CD14-positive monocyte (primary cell): ENCODE measurements around the gene BSND. TPM values are rescaled to one million over a fixed set of nuclear protein-coding genes. Genes with fewer than 3 reads are reported as not detected.
A peak's percentile ranks its signal among the peaks of the same experiment; 100 is the strongest.

Experiments used
- DNase-seq, 3 donors: peaks; one replicate each; pipeline ENCODE4 v3.0.0-alpha.2; 2011 to 2022
- H2AFZ ChIP-seq: 2 replicates; pipeline ENCODE4 v1.6.0; 2012; ENCODE audit warnings: mild to moderate bottlenecking, low read depth, low read length, inconsistent platforms; ENCODE audit not compliant: insufficient read depth, poor library complexity, severe bottlenecking
- H3K27ac ChIP-seq, 2 donors: 1 replicate in 1 of 2; 2 replicates in 1 of 2; pipeline ENCODE4 v1.5.1; 2012 to 2013; ENCODE audit warnings: low read length in 2 of 2, control low read depth in 1 of 2, inconsistent platforms in 1 of 2, low read depth in 1 of 2, mild to moderate bottlenecking in 1 of 2
- H3K27me3 ChIP-seq, 2 donors: one replicate each; pipeline versions ENCODE4 v1.6.0 to v1.6.1; 2011 to 2013; ENCODE audit warnings: low read length in 2 of 2; ENCODE audit not compliant: control insufficient read depth in 2 of 2, insufficient read depth in 2 of 2
- H3K36me3 ChIP-seq, 2 donors: replicated peaks in 1 of 2; 1 replicate in 1 of 2; 2 replicates in 1 of 2; pipeline versions ENCODE4 v1.5.1 to v1.6.1; 2012 to 2013; ENCODE audit warnings: low read length in 2 of 2, control low read depth in 1 of 2, inconsistent platforms in 1 of 2, mild to moderate bottlenecking in 1 of 2; ENCODE audit not compliant: insufficient read depth in 2 of 2, control insufficient read depth in 1 of 2
- H3K4me1 ChIP-seq, 2 donors: 1 replicate in 1 of 2; 2 replicates in 1 of 2; pipeline versions ENCODE4 v1.5.1 to v1.6.1; 2012 to 2013; ENCODE audit warnings: low read length in 2 of 2, control low read depth in 1 of 2, inconsistent platforms in 1 of 2, mild to moderate bottlenecking in 1 of 2, moderate library complexity in 1 of 2; ENCODE audit not compliant: insufficient read depth in 2 of 2, control insufficient read depth in 1 of 2
- H3K4me2 ChIP-seq: replicated peaks from 2 replicates; pipeline ENCODE3; 2012; ENCODE audit warnings: low read length, moderate library complexity, mild to moderate bottlenecking; ENCODE audit not compliant: poor library complexity, severe bottlenecking; ENCODE audit errors: extremely low read depth
- H3K4me3 ChIP-seq, 3 experiments: fragments of 200-600 bp in 1 of 3; sonication (generic) in 1 of 3; replicated peaks in 1 of 3; 1 replicate in 2 of 3; 2 replicates in 1 of 3; pipeline ENCODE4 v1.5.1; 2011 to 2013; ENCODE audit warnings: low read length in 3 of 3, mild to moderate bottlenecking in 3 of 3, control low read depth in 2 of 3, low read depth in 2 of 3, inconsistent platforms in 1 of 3, moderate library complexity in 1 of 3
- H3K79me2 ChIP-seq: 2 replicates; pipeline ENCODE4 v1.6.0; 2012; ENCODE audit warnings: mild to moderate bottlenecking, control low read depth, inconsistent platforms, low read length, moderate library complexity; ENCODE audit not compliant: insufficient read depth
- H3K9ac ChIP-seq: 2 replicates; pipeline ENCODE4 v1.6.0; 2017; ENCODE audit warnings: low read length, mild to moderate bottlenecking; ENCODE audit not compliant: insufficient read depth, poor library complexity, severe bottlenecking
- H3K9me3 ChIP-seq, 2 donors: replicated peaks in 1 of 2; 1 replicate in 1 of 2; 2 replicates in 1 of 2; pipeline versions ENCODE4 v1.5.1 to v1.6.1; 2012 to 2013; ENCODE audit warnings: low read length in 2 of 2, control low read depth in 1 of 2; ENCODE audit not compliant: control insufficient read depth in 1 of 2, insufficient read depth in 1 of 2
- H4K20me1 ChIP-seq: 2 replicates; pipeline ENCODE4 v1.6.0; 2012; ENCODE audit warnings: mild to moderate bottlenecking, low read length, control low read depth, moderate library complexity; ENCODE audit not compliant: insufficient read depth
- H3K27ac Mint-ChIP-seq, 7 donors: one replicate each; pipeline ENCODE4 v1.8.0; 2020; ENCODE audit warnings: mild to moderate bottlenecking in 7 of 7, mixed read lengths in 7 of 7, moderate library complexity in 6 of 7, inconsistent platforms in 2 of 7
- H3K27me3 Mint-ChIP-seq, 3 donors: one replicate each; pipeline ENCODE4 v1.8.0; 2021 to 2022; ENCODE audit warnings: low read depth in 3 of 3, mild to moderate bottlenecking in 3 of 3, mixed read lengths in 3 of 3, moderate library complexity in 3 of 3, inconsistent platforms in 1 of 3
- H3K36me3 Mint-ChIP-seq, 2 donors: one replicate each; pipeline ENCODE4 v1.8.0; 2020; ENCODE audit warnings: mixed read lengths in 2 of 2, inconsistent platforms in 1 of 2, mild to moderate bottlenecking in 1 of 2
- H3K4me1 Mint-ChIP-seq: one replicate; pipeline ENCODE4 v1.8.0; 2020; ENCODE audit warnings: mild to moderate bottlenecking, mixed read lengths
- H3K4me3 Mint-ChIP-seq, 2 donors: one replicate each; pipeline ENCODE4 v1.8.0; 2020; ENCODE audit warnings: mild to moderate bottlenecking in 2 of 2, mixed read lengths in 2 of 2, moderate library complexity in 1 of 2
- H3K9me3 Mint-ChIP-seq, 7 donors: one replicate each; pipeline ENCODE4 v1.8.0; 2020 to 2022; ENCODE audit warnings: mixed read lengths in 7 of 7, mild to moderate bottlenecking in 6 of 7, moderate library complexity in 6 of 7, inconsistent platforms in 2 of 7
- CTCF ChIP-seq: fragments of 200-600 bp; IDR thresholded peaks from one replicate; pipeline ENCODE4 v1.8.0; 2022; ENCODE audit warnings: antibody characterized with exemption, mild to moderate bottlenecking
- WGBS: methylation state at CpG from one replicate; pipeline ENCODE4 v1.1.5; 2013; ENCODE audit warnings: missing lambda C conversion rate; ENCODE audit not compliant: insufficient coverage; 5-methylcytosine and 5-hydroxymethylcytosine counted together
- intact Hi-C, 2 donors: fragments of 100-400 bp; cut with micrococcal nuclease; formaldehyde crosslinking; loops; one replicate each; pipeline versions ENCODE4 v1.15.0 to v1.15.1; 2023
- polyA plus RNA-seq, 3 donors: library from polyadenylated mRNA; depleted of rRNA in 1 of 3; unstranded in 2 of 3; stranded (reverse) in 1 of 3; fragments of 300-500 nt in 2 of 3; fragments of >200 nt in 1 of 3; fragmentation: Illumina TruSeq in 2 of 3; gene quantifications; 1 replicate in 2 of 3; 2 replicates in 1 of 3; pipeline ENCODE4 v1.2.3, GENCODE V29; 2012 to 2021

Gene BSND
- polyA plus RNA-seq, 3 donors: not detected

- Mint-ChIP-seq H3K36me3 (no peaks in the 10 kb centered on the region), H3K27ac (no peak overlapping the region), H3K9me3 (peaks cover 0 to 9% (median 3%) of the 10 kb centered on the region in 7 donors), H3K4me1 (no peaks in the 10 kb centered on the region), H3K4me3 (no peak overlapping the region), H3K27me3 (peaks cover 0 to 6% (median 6%) of the 10 kb centered on the region in 3 donors)
- Histone ChIP-seq H3K27ac (no peak overlapping the region), H4K20me1 (no peaks in the 10 kb centered on the region), H3K4me3 (no peak overlapping the region), H3K36me3 (no peaks in the 10 kb centered on the region), H3K79me2 (no peaks in the 10 kb centered on the region), H3K9me3 (no peaks in the 10 kb centered on the region), H3K4me2 (no peak overlapping the region), H3K9ac (peak overlapping the region; percentile 19), H3K4me1 (no peaks in the 10 kb centered on the region), H2AFZ (no peak overlapping the region), H3K27me3 (no peaks in the 10 kb centered on the region)
- intact Hi-C loops: no loop called here
- TF ChIP-seq CTCF: no peak
- 89% methylated on average over 7 of the region's 12 CpGs for WGBS
- no peak for DNase-seq
These were observed 8.2 kb downstream of the BSND start for GRCh38 chr1:55006931-55007330.

GRCh38 chr1:55007625-55008024, 8.9 kb downstream of the BSND start:
- Histone ChIP-seq H3K27me3 (no peaks in the 10 kb centered on the region), H3K36me3 (no peaks in the 10 kb centered on the region), H3K4me3 (no peak overlapping the region), H3K9ac (no peak overlapping the region), H3K27ac (no peak overlapping the region), H3K4me1 (no peaks in the 10 kb centered on the region), H4K20me1 (no peaks in the 10 kb centered on the region), H3K9me3 (no peaks in the 10 kb centered on the region), H3K79me2 (no peaks in the 10 kb centered on the region), H2AFZ (no peak overlapping the region), H3K4me2 (no peak overlapping the region)
- no peaks in the 10 kb centered on the region for H3K36me3 Mint-ChIP-seq
- no peak for DNase-seq
- H3K27me3 Mint-ChIP-seq: peaks cover under 1 to 7% (median 6%) of the 10 kb centered on the region in 3 donors
- peaks cover 0 to 9% (median 3%) of the 10 kb centered on the region in 7 donors for H3K9me3 Mint-ChIP-seq
- intact Hi-C loops: no loop called here
- H3K4me1 Mint-ChIP-seq: no peaks in the 10 kb centered on the region
- H3K4me3 Mint-ChIP-seq: no peak overlapping the region
- H3K27ac Mint-ChIP-seq: peak overlapping the region in 1 of 7 donors; percentile 28
- TF ChIP-seq CTCF: no peak
- WGBS: 94% methylated on average over 2 of the region's 3 CpGs
